ENCODE results near the gene ROBO1.

ROBO1 gene

GRCh38 chr3:79490165-79491028, 277.4 kb downstream of the ROBO1 start:
- no peak overlapping the region for H3K27ac ChIP-seq
- no peaks in the 10 kb centered on the region for H3K27me3 ChIP-seq
- no peak overlapping the region for H3K4me3 ChIP-seq
- no peak for TF ChIP-seq Cebpa-rat (IDR thresholded peaks at IDR 0.05)
- H3K4me1 ChIP-seq: no peaks in the 10 kb centered on the region
- no peaks in the 10 kb centered on the region for H3K9me3 ChIP-seq
- no peak overlapping the region for H3K9ac ChIP-seq
- H3K36me3 ChIP-seq: no peaks in the 10 kb centered on the region
- H3K4me2 ChIP-seq: no peak overlapping the region
- no peaks in the 10 kb centered on the region for H4K20me1 ChIP-seq

- H4K20me1 ChIP-seq: no peaks in the 10 kb centered on the region
- no peaks in the 10 kb centered on the region for H3K9me3 ChIP-seq
- H3K4me1 ChIP-seq: no peaks in the 10 kb centered on the region
- H3K4me2 ChIP-seq: no peak overlapping the region
- no peaks in the 10 kb centered on the region for H3K27me3 ChIP-seq
- H3K9ac ChIP-seq: no peak overlapping the region
- no peaks in the 10 kb centered on the region for H3K36me3 ChIP-seq
- H3K4me3 ChIP-seq: no peak overlapping the region
- TF ChIP-seq Cebpa-rat (IDR thresholded peaks at IDR 0.05): no peak
- H3K27ac ChIP-seq: no peak overlapping the region
Observed at GRCh38 chr3:79488407-79488806, 279.4 kb downstream of the ROBO1 start.

GRCh38 chr3:79480746-79481145, 287.1 kb downstream of the ROBO1 start:
- Histone ChIP-seq H3K4me2 (no peak overlapping the region), H4K20me1 (no peaks in the 10 kb centered on the region), H3K9me3 (no peaks in the 10 kb centered on the region), H3K36me3 (no peaks in the 10 kb centered on the region), H3K4me3 (no peak overlapping the region), H3K27me3 (no peaks in the 10 kb centered on the region), H3K27ac (no peak overlapping the region), H3K9ac (no peak overlapping the region), H3K4me1 (no peaks in the 10 kb centered on the region)
- TF ChIP-seq Cebpa-rat (IDR thresholded peaks at IDR 0.05): no peak

GRCh38 chr3:79478620-79479019, 289.2 kb downstream of the ROBO1 start:
- Histone ChIP-seq H3K4me1 (no peaks in the 10 kb centered on the region), H3K9ac (no peak overlapping the region), H3K27ac (no peak overlapping the region), H3K36me3 (no peaks in the 10 kb centered on the region), H3K4me2 (no peak overlapping the region), H4K20me1 (no peaks in the 10 kb centered on the region), H3K27me3 (no peaks in the 10 kb centered on the region), H3K4me3 (no peak overlapping the region), H3K9me3 (no peaks in the 10 kb centered on the region)
- TF ChIP-seq Cebpa-rat (IDR thresholded peaks at IDR 0.05): no peak

- Histone ChIP-seq H3K27ac (no peak overlapping the region), H3K4me1 (no peaks in the 10 kb centered on the region), H3K9ac (no peak overlapping the region), H3K36me3 (no peaks in the 10 kb centered on the region), H3K9me3 (no peaks in the 10 kb centered on the region), H3K4me3 (no peak overlapping the region), H3K27me3 (no peaks in the 10 kb centered on the region), H4K20me1 (no peaks in the 10 kb centered on the region), H3K4me2 (no peak overlapping the region)
- no peak for TF ChIP-seq Cebpa-rat (IDR thresholded peaks at IDR 0.05)
Observed at GRCh38 chr3:79477242-79477641, 290.6 kb downstream of the ROBO1 start.

GRCh38 chr3:79473993-79474392, 293.8 kb downstream of the ROBO1 start:
- Histone ChIP-seq H3K27ac (no peak overlapping the region), H4K20me1 (no peaks in the 10 kb centered on the region), H3K36me3 (no peaks in the 10 kb centered on the region), H3K27me3 (no peaks in the 10 kb centered on the region), H3K4me1 (no peaks in the 10 kb centered on the region), H3K9me3 (no peaks in the 10 kb centered on the region), H3K9ac (no peak overlapping the region), H3K4me2 (no peak overlapping the region), H3K4me3 (no peak overlapping the region)
- TF ChIP-seq Cebpa-rat (IDR thresholded peaks at IDR 0.05): no peak

GRCh38 chr3:79467721-79468120, 300.1 kb downstream of the ROBO1 start:
- TF ChIP-seq Cebpa-rat (IDR thresholded peaks at IDR 0.05): no peak
- no peaks in the 10 kb centered on the region for H3K4me1 ChIP-seq
- no peak overlapping the region for H3K4me3 ChIP-seq
- H3K27me3 ChIP-seq: no peaks in the 10 kb centered on the region
- no peak overlapping the region for H3K9ac ChIP-seq
- no peak overlapping the region for H3K27ac ChIP-seq
- no peaks in the 10 kb centered on the region for H3K9me3 ChIP-seq
- H3K36me3 ChIP-seq: no peaks in the 10 kb centered on the region
- H4K20me1 ChIP-seq: no peaks in the 10 kb centered on the region
- H3K4me2 ChIP-seq: no peak overlapping the region

- no peaks in the 10 kb centered on the region for H3K27me3 ChIP-seq
- H3K4me1 ChIP-seq: no peaks in the 10 kb centered on the region
- no peak overlapping the region for H3K4me3 ChIP-seq
- no peak for TF ChIP-seq Cebpa-rat (IDR thresholded peaks at IDR 0.05)
- no peak overlapping the region for H3K27ac ChIP-seq
- H3K4me2 ChIP-seq: no peak overlapping the region
- no peaks in the 10 kb centered on the region for H3K36me3 ChIP-seq
- H4K20me1 ChIP-seq: no peaks in the 10 kb centered on the region
- no peak overlapping the region for H3K9ac ChIP-seq
- no peaks in the 10 kb centered on the region for H3K9me3 ChIP-seq
Observed at GRCh38 chr3:79461129-79461792, 306.5 kb downstream of the ROBO1 start.

- Histone ChIP-seq H3K4me3 (no peak overlapping the region), H3K4me2 (no peak overlapping the region), H3K27me3 (no peaks in the 10 kb centered on the region), H3K27ac (no peak overlapping the region), H3K36me3 (no peaks in the 10 kb centered on the region), H3K9me3 (no peaks in the 10 kb centered on the region), H4K20me1 (no peaks in the 10 kb centered on the region), H3K9ac (no peak overlapping the region), H3K4me1 (no peaks in the 10 kb centered on the region)
- no peak for TF ChIP-seq Cebpa-rat (IDR thresholded peaks at IDR 0.05)
Observed at GRCh38 chr3:79453600-79453999, 314.2 kb downstream of the ROBO1 start.

- no peak overlapping the region for H3K9ac ChIP-seq
- no peak for TF ChIP-seq Cebpa-rat (IDR thresholded peaks at IDR 0.05)
- H3K9me3 ChIP-seq: no peaks in the 10 kb centered on the region
- H3K27ac ChIP-seq: no peak overlapping the region
- no peak overlapping the region for H3K4me3 ChIP-seq
- H3K36me3 ChIP-seq: no peaks in the 10 kb centered on the region
- H3K4me2 ChIP-seq: no peak overlapping the region
- H3K4me1 ChIP-seq: no peaks in the 10 kb centered on the region
- H4K20me1 ChIP-seq: no peaks in the 10 kb centered on the region
- no peaks in the 10 kb centered on the region for H3K27me3 ChIP-seq
Observed at GRCh38 chr3:79436387-79436786, 331.4 kb downstream of the ROBO1 start.

All from BLaER1 (cell line).